ENCODE results near the gene NAT16.

Gene NAT16

GRCh38 chr7:101170617-101171441 is 9.3 kb downstream of the NAT16 start:
- peak in 1 of 2 donors; percentile 18 for DNase-seq

- peak; percentile 78 to 84 for DNase-seq
Observed at GRCh38 chr7:101169838-101170551, 10.1 kb downstream of the NAT16 start.

- no peak for DNase-seq
Observed at GRCh38 chr7:101169110-101169837, 10.8 kb downstream of the NAT16 start.

GRCh38 chr7:101168412-101169049 is 11.6 kb downstream of the NAT16 start:
- DNase-seq = no peak

- no peak for DNase-seq
Observed at GRCh38 chr7:101167645-101168411, 12.3 kb downstream of the NAT16 start.

GRCh38 chr7:101166909-101167644 is 13.0 kb downstream of the NAT16 start:
- no peak for DNase-seq

- DNase-seq = no peak
Observed at GRCh38 chr7:101166648-101166908, 13.5 kb downstream of the NAT16 start.

GRCh38 chr7:101165958-101166647 is 14.0 kb downstream of the NAT16 start:
- no peak for DNase-seq

GRCh38 chr7:101165075-101165957 is 14.8 kb downstream of the NAT16 start, which contains the start of gene VGF:
TSS of gene VGF (minus strand) at chr7:101165569. CDS start at chr7:101164843, 726 bp downstream.
- DNase-seq = peak; percentile 93 to 95

GRCh38 chr7:101164071-101164840 is 15.8 kb downstream of the NAT16 start:
- DNase-seq = no peak

GRCh38 chr7:101163279-101164070 is 16.6 kb downstream of the NAT16 start:
- peak in 1 of 2 donors; percentile 42 for DNase-seq

- no peak for DNase-seq
Observed at GRCh38 chr7:101162551-101163278, 17.4 kb downstream of the NAT16 start.

- no peak for DNase-seq
Observed at GRCh38 chr7:101161692-101162471, 18.2 kb downstream of the NAT16 start.

- no peak for DNase-seq
Observed at GRCh38 chr7:101160910-101161309, 19.2 kb downstream of the NAT16 start.

- no peak for DNase-seq
Observed at GRCh38 chr7:101159696-101160674, 20.1 kb downstream of the NAT16 start.
